Parathyroid adenoma (tissue), 2 donors: ENCODE measurements around the gene TLR9.

Experiments
- H2AFZ ChIP-seq: fragments of 300-600 bp; sonication (generic); one replicate; pipeline ENCODE4 v1.7.0; 2017; ENCODE audit warnings: antibody characterized with exemption, mild to moderate bottlenecking
- H3K27ac ChIP-seq: fragments of 300-600 bp; sonication (generic); one replicate; pipeline ENCODE4 v1.7.0; 2017
- H3K27me3 ChIP-seq: fragments of 300-600 bp; sonication (generic); one replicate; pipeline ENCODE4 v1.7.0; 2017; ENCODE audit warnings: low read length; ENCODE audit not compliant: control insufficient read depth, insufficient read depth
- H3K36me3 ChIP-seq: fragments of 300-600 bp; sonication (generic); one replicate; pipeline ENCODE4 v1.7.0; 2017; ENCODE audit warnings: low read length; ENCODE audit not compliant: control insufficient read depth, insufficient read depth
- H3K4me1 ChIP-seq: fragments of 300-600 bp; sonication (generic); one replicate; pipeline ENCODE4 v1.7.0; 2017; ENCODE audit warnings: control low read depth
- H3K4me2 ChIP-seq: fragments of 300-600 bp; sonication (generic); one replicate; pipeline ENCODE4 v1.7.0; 2017; ENCODE audit warnings: low read length
- H3K4me3 ChIP-seq: fragments of 300-600 bp; sonication (generic); one replicate; pipeline ENCODE4 v1.7.0; 2017; ENCODE audit warnings: low read depth, low read length
- H3K79me2 ChIP-seq: fragments of 300-600 bp; sonication (generic); one replicate; pipeline ENCODE4 v1.7.0; 2017; ENCODE audit warnings: control low read depth
- H3K9ac ChIP-seq: fragments of 300-600 bp; sonication (generic); one replicate; pipeline ENCODE4 v1.7.0; 2017; ENCODE audit warnings: mild to moderate bottlenecking
- H3K9me3 ChIP-seq: fragments of 300-600 bp; sonication (generic); one replicate; pipeline ENCODE4 v1.7.0; 2017; ENCODE audit warnings: low read length; ENCODE audit not compliant: control insufficient read depth
- CTCF ChIP-seq: fragments of 300-600 bp; sonication (generic); IDR thresholded peaks from one replicate; pipeline ENCODE4 v1.7.0; 2017; ENCODE audit warnings: antibody characterized with exemption, mild to moderate bottlenecking
- donor health status: primary hyperparathyroidism.

Gene TLR9

GRCh38 chr3:52197842-52198625 is 27.4 kb downstream of the TLR9 start, which contains the start of gene ALAS1:
TSS of gene ALAS1 (plus strand) at chr3:52198160. CDS start at chr3:52199242, 1,082 bp downstream.
- peak within 1 kb of the TSS; percentile 100 for H2AFZ ChIP-seq
- no peaks in the 10 kb centered on the region for H3K9me3 ChIP-seq
- H3K79me2 ChIP-seq = peaks cover 3% of the 10 kb centered on the region
- H3K4me2 ChIP-seq = peak within 1 kb of the TSS; percentile 96
- no peaks in the 10 kb centered on the region for H3K36me3 ChIP-seq
- peak within 1 kb of the TSS; percentile 77 for H3K27ac ChIP-seq
- peak within 1 kb of the TSS; percentile 97 for H3K4me3 ChIP-seq
- TF ChIP-seq CTCF = peak; percentile 20
- peaks cover 10% of the 10 kb centered on the region for H3K4me1 ChIP-seq
- no peaks in the 10 kb centered on the region for H3K27me3 ChIP-seq
- peak within 1 kb of the TSS; percentile 77 for H3K9ac ChIP-seq

GRCh38 chr3:52197499-52197841 is 28.0 kb downstream of the TLR9 start:
- TF ChIP-seq CTCF = no peak
- peaks cover 3% of the 10 kb centered on the region for H3K79me2 ChIP-seq
- H3K4me1 ChIP-seq = peaks cover 10% of the 10 kb centered on the region
- H3K9ac ChIP-seq = peak overlapping the region; percentile 77
- H3K4me2 ChIP-seq = peak overlapping the region; percentile 96
- peak overlapping the region; percentile 100 for H2AFZ ChIP-seq
- H3K27me3 ChIP-seq = no peaks in the 10 kb centered on the region
- H3K36me3 ChIP-seq = no peaks in the 10 kb centered on the region
- peak overlapping the region; percentile 77 for H3K27ac ChIP-seq
- H3K9me3 ChIP-seq = no peaks in the 10 kb centered on the region
- peak overlapping the region; percentile 97 for H3K4me3 ChIP-seq

- H3K27ac ChIP-seq = peak overlapping the region; percentile 77
- H3K79me2 ChIP-seq = peaks cover 3% of the 10 kb centered on the region
- H3K4me2 ChIP-seq = peak overlapping the region; percentile 96
- no peak overlapping the region for H3K4me3 ChIP-seq
- peaks cover 10% of the 10 kb centered on the region for H3K4me1 ChIP-seq
- H3K36me3 ChIP-seq = no peaks in the 10 kb centered on the region
- H3K9me3 ChIP-seq = no peaks in the 10 kb centered on the region
- no peak overlapping the region for H2AFZ ChIP-seq
- no peak for TF ChIP-seq CTCF
- no peaks in the 10 kb centered on the region for H3K27me3 ChIP-seq
- no peak overlapping the region for H3K9ac ChIP-seq
Observed at GRCh38 chr3:52196977-52197376, 28.5 kb downstream of the TLR9 start.

- Histone ChIP-seq H3K9me3 (no peaks in the 10 kb centered on the region), H3K79me2 (peaks cover 3% of the 10 kb centered on the region), H3K27me3 (no peaks in the 10 kb centered on the region), H3K27ac (peak overlapping the region; percentile 8), H3K36me3 (no peaks in the 10 kb centered on the region), H3K4me2 (no peak overlapping the region), H3K4me1 (peaks cover 10% of the 10 kb centered on the region), H3K9ac (no peak overlapping the region), H2AFZ (no peak overlapping the region), H3K4me3 (no peak overlapping the region)
- no peak for TF ChIP-seq CTCF
Observed at GRCh38 chr3:52195823-52196331, 29.6 kb downstream of the TLR9 start.

GRCh38 chr3:52195291-52195597 is 30.2 kb downstream of the TLR9 start:
- Histone ChIP-seq H3K79me2 (peaks cover 3% of the 10 kb centered on the region), H3K4me1 (peaks cover 15% of the 10 kb centered on the region), H3K9me3 (no peaks in the 10 kb centered on the region), H3K27ac (no peak overlapping the region), H3K36me3 (no peaks in the 10 kb centered on the region), H2AFZ (no peak overlapping the region), H3K4me3 (no peak overlapping the region), H3K9ac (no peak overlapping the region), H3K27me3 (no peaks in the 10 kb centered on the region), H3K4me2 (no peak overlapping the region)
- TF ChIP-seq CTCF = no peak
